ENCODE data around the gene FGFR4. TPM values are rescaled to one million over a fixed set of nuclear protein-coding genes. Genes with fewer than 3 reads are reported as not detected.

FGFR4 gene
- total RNA-seq, 1 experiment from 2014 or later, result 24.6 TPM

- intact Hi-C loops (cut with micrococcal nuclease), result no loop called here
- Histone ChIP-seq H3K79me2 (ENCODE audit: low read length) (peaks cover 26% of the 10 kb centered on the region), H3K9me3 (ENCODE audit: low read length) (no peaks in the 10 kb centered on the region), H3K27ac (ENCODE audit: low read length) (no peak overlapping the region), H3K9me2 (replicated peaks; ENCODE audit: low read length) (no peaks in the 10 kb centered on the region), H3K4me2 (ENCODE audit: low read length) (no peak overlapping the region), H3K27me3 (ENCODE audit: low read length) (no peaks in the 10 kb centered on the region), H4K20me1 (ENCODE audit: low read length) (no peaks in the 10 kb centered on the region), H3K36me3 (ENCODE audit: low read depth, low read length) (peaks cover 24% of the 10 kb centered on the region), H2AFZ (ENCODE audit: low read length) (no peak overlapping the region), H3K4me1 (ENCODE audit: insufficient read depth, low read length) (no peaks in the 10 kb centered on the region), H3F3A (ENCODE audit: low read length, unreplicated experiment) (no peaks in the 10 kb centered on the region), H3K4me3 (ENCODE audit: low read length) (no peak overlapping the region), H3K9ac (ENCODE audit: low read length) (no peak overlapping the region)
- ATAC-seq, result peak; percentile 63
- DNase-seq, result no peak
- no TSS peak for BruUV-seq (replicated peaks)
- CTCF ChIA-PET, result no interaction called here
- TF ChIP-seq EZH2 (IDR thresholded peaks at IDR 0.05; ENCODE audit: low read length, unreplicated experiment) (no peak), EZH2phosphoT487 (IDR thresholded peaks at IDR 0.05; ENCODE audit: borderline replicate concordance, low read length) (no peak), CTCF (conservative IDR thresholded peaks at IDR 0.05; ENCODE audit: low read depth, low read length) (no peak)
- POLR2A ChIA-PET (ENCODE audit: unreplicated experiment), result no interaction called here
Observed at GRCh38 chr5:177040814-177041420, 45.8 kb upstream of the FGFR4 start.

- H3K9me2 ChIP-seq (replicated peaks; ENCODE audit: low read length), result no peaks in the 10 kb centered on the region
- no peak; the same call in 1 of the 2 replicates for TF ChIP-seq CTCF (conservative IDR thresholded peaks at IDR 0.05; ENCODE audit: low read depth, low read length)
- TF ChIP-seq EZH2phosphoT487 (IDR thresholded peaks at IDR 0.05; ENCODE audit: borderline replicate concordance, low read length), result no peak
- TF ChIP-seq EZH2 (IDR thresholded peaks at IDR 0.05; ENCODE audit: low read length, unreplicated experiment), result no peak
- H3K9ac ChIP-seq (ENCODE audit: low read length), result no peak overlapping the region
- H3F3A ChIP-seq (ENCODE audit: low read length, unreplicated experiment), result no peaks in the 10 kb centered on the region
- H3K4me1 ChIP-seq (ENCODE audit: insufficient read depth, low read length), result no peaks in the 10 kb centered on the region
- ATAC-seq (no peak), DNase-seq (no peak)
- peaks cover 31% of the 10 kb centered on the region for H3K36me3 ChIP-seq (ENCODE audit: low read depth, low read length)
- no peak overlapping the region for H3K4me2 ChIP-seq (ENCODE audit: low read length)
- BruUV-seq (replicated peaks), result no TSS peak
- no peak overlapping the region for H3K4me3 ChIP-seq (ENCODE audit: low read length)
- no peak overlapping the region for H2AFZ ChIP-seq (ENCODE audit: low read length)
- intact Hi-C loops (cut with micrococcal nuclease), result no loop called here
- no peaks in the 10 kb centered on the region for H3K9me3 ChIP-seq (ENCODE audit: low read length)
- peaks cover 16% of the 10 kb centered on the region for H3K79me2 ChIP-seq (ENCODE audit: low read length)
- no peaks in the 10 kb centered on the region for H3K27me3 ChIP-seq (ENCODE audit: low read length)
- no peak overlapping the region for H3K27ac ChIP-seq (ENCODE audit: low read length)
- H4K20me1 ChIP-seq (ENCODE audit: low read length), result no peaks in the 10 kb centered on the region
- ChIA-PET CTCF (no interaction called here), POLR2A (ENCODE audit: unreplicated experiment) (no interaction called here)
Observed at GRCh38 chr5:177041936-177042335, 44.8 kb upstream of the FGFR4 start.

- no peak for ATAC-seq
- H3K9me2 ChIP-seq (replicated peaks; ENCODE audit: low read length), result no peaks in the 10 kb centered on the region
- H4K20me1 ChIP-seq (ENCODE audit: low read length), result no peaks in the 10 kb centered on the region
- H3K9me3 ChIP-seq (ENCODE audit: low read length), result no peaks in the 10 kb centered on the region
- no peak overlapping the region for H2AFZ ChIP-seq (ENCODE audit: low read length)
- DNase-seq, result no peak
- H3F3A ChIP-seq (ENCODE audit: low read length, unreplicated experiment), result no peaks in the 10 kb centered on the region
- H3K79me2 ChIP-seq (ENCODE audit: low read length), result 0 out of 2 replicates have a peak, but pooled peaks cover 6% of the 10 kb centered on the region
- H3K9ac ChIP-seq (ENCODE audit: low read length), result no peak overlapping the region
- H3K36me3 ChIP-seq (ENCODE audit: low read depth, low read length), result peaks cover 38% of the 10 kb centered on the region
- H3K4me1 ChIP-seq (ENCODE audit: insufficient read depth, low read length), result no peaks in the 10 kb centered on the region
- no peak for TF ChIP-seq EZH2 (IDR thresholded peaks at IDR 0.05; ENCODE audit: low read length, unreplicated experiment)
- TF ChIP-seq CTCF (conservative IDR thresholded peaks at IDR 0.05; ENCODE audit: low read depth, low read length), result no peak
- no peak for TF ChIP-seq EZH2phosphoT487 (IDR thresholded peaks at IDR 0.05; ENCODE audit: borderline replicate concordance, low read length)
- no peak overlapping the region for H3K4me2 ChIP-seq (ENCODE audit: low read length)
- CTCF ChIA-PET, result no interaction called here
- intact Hi-C loops (cut with micrococcal nuclease), result no loop called here
- H3K27ac ChIP-seq (ENCODE audit: low read length), result no peak overlapping the region
- H3K27me3 ChIP-seq (ENCODE audit: low read length), result no peaks in the 10 kb centered on the region
- POLR2A ChIA-PET (ENCODE audit: unreplicated experiment), result no interaction called here
- no peak overlapping the region for H3K4me3 ChIP-seq (ENCODE audit: low read length)
- BruUV-seq (replicated peaks), result no TSS peak
Observed at GRCh38 chr5:177043114-177043513, 43.6 kb upstream of the FGFR4 start.
